Neural progenitor cell (in vitro differentiated cells): ENCODE measurements around the gene NTN4. TPM values are rescaled to one million over a fixed set of nuclear protein-coding genes. Genes with fewer than 3 reads are reported as not detected.

Experiments
- DNase-seq: peaks from one replicate; pipeline ENCODE4 v3.0.0-alpha.2; 2016; ENCODE audit warnings: low spot score
- H2AFZ ChIP-seq: fragments of 200-600 bp; sonication (generic); replicated peaks from 2 replicates; pipeline ENCODE4 v1.6.1; 2016; ENCODE audit warnings: antibody characterized with exemption
- H3F3A ChIP-seq: fragments of 200-600 bp; sonication (generic); 2 replicates; pipeline ENCODE4 v1.6.1; 2016; ENCODE audit warnings: antibody characterized with exemption, low read depth
- H3K27ac ChIP-seq: fragments of 200-600 bp; sonication (generic); 2 replicates; pipeline ENCODE4 v1.5.1; 2016; ENCODE audit warnings: mild to moderate bottlenecking
- H3K27me3 ChIP-seq: fragments of 200-600 bp; sonication (generic); 2 replicates; pipeline ENCODE4 v1.6.1; 2016; ENCODE audit warnings: mild to moderate bottlenecking, moderate library complexity
- H3K36me3 ChIP-seq: fragments of 200-600 bp; sonication (generic); 2 replicates; pipeline ENCODE4 v1.5.1; 2016
- H3K4me1 ChIP-seq: fragments of 200-600 bp; sonication (generic); 2 replicates; pipeline ENCODE4 v1.6.1; 2016; ENCODE audit warnings: mixed run types
- H3K4me2 ChIP-seq: fragments of 200-600 bp; sonication (generic); 2 replicates; pipeline ENCODE4 v1.6.1; 2016
- H3K4me3 ChIP-seq: fragments of 200-600 bp; sonication (generic); 2 replicates; pipeline ENCODE4 v1.5.1; 2016
- H3K79me2 ChIP-seq: fragments of 200-600 bp; sonication (generic); 2 replicates; pipeline ENCODE4 v1.6.1; 2016; ENCODE audit warnings: low read depth
- H3K9ac ChIP-seq: fragments of 200-600 bp; sonication (generic); 2 replicates; pipeline ENCODE4 v1.6.1; 2016
- H3K9me3 ChIP-seq: fragments of 200-600 bp; sonication (generic); 2 replicates; pipeline ENCODE4 v1.5.1; 2016; ENCODE audit warnings: low read depth
- H4K20me1 ChIP-seq: fragments of 200-600 bp; sonication (generic); 2 replicates; pipeline ENCODE4 v1.6.1; 2016; ENCODE audit warnings: low read depth
- H3K27ac Mint-ChIP-seq: 3 replicates; pipeline ENCODE4 v1.8.0; 2021; ENCODE audit warnings: mixed read lengths
- H3K27me3 Mint-ChIP-seq: 2 replicates; pipeline ENCODE4 v1.8.0; 2022; ENCODE audit warnings: low read depth, mild to moderate bottlenecking, inconsistent platforms, moderate library complexity, mixed read lengths; ENCODE audit not compliant: insufficient read depth
- H3K36me3 Mint-ChIP-seq: 3 replicates; pipeline ENCODE4 v1.8.0; 2021; ENCODE audit warnings: mixed read lengths
- H3K4me1 Mint-ChIP-seq: 3 replicates; pipeline ENCODE4 v1.8.0; 2021; ENCODE audit warnings: mixed read lengths
- H3K4me3 Mint-ChIP-seq: 3 replicates; pipeline ENCODE4 v1.8.0; 2021; ENCODE audit warnings: mild to moderate bottlenecking, moderate library complexity, mixed read lengths
- H3K9me3 Mint-ChIP-seq: 3 replicates; pipeline ENCODE4 v1.8.0; 2020; ENCODE audit warnings: mixed read lengths
- EZH2 ChIP-seq: fragments of 200-600 bp; sonication (generic); IDR thresholded peaks from 2 replicates; pipeline ENCODE4 v1.6.1; 2017; ENCODE audit warnings: antibody characterized with exemption, mild to moderate bottlenecking, moderate library complexity
- EZH2phosphoT487 ChIP-seq: fragments of 200-600 bp; sonication (generic); IDR thresholded peaks from 2 replicates; pipeline ENCODE4 v1.6.1; 2017; ENCODE audit warnings: antibody characterized with exemption
- total RNA-seq: library from RNA; depleted of rRNA; stranded (reverse); fragments of >200 nt; gene quantifications from 2 replicates; pipeline ENCODE4 v1.2.3, GENCODE V29; 2015; ENCODE audit warnings: low replicate concordance
- TF ChIP-seq, protein P1 (sequence below): fragments of 200-600 bp; sonication (generic); IDR thresholded peaks from 2 replicates; pipeline ENCODE4 v1.5.1; 2017; ENCODE audit warnings: antibody characterized with exemption, mild to moderate bottlenecking

NTN4 gene
- total RNA-seq, 1 donor from 2014 or later: 2.3 TPM

GRCh38 chr12:95674163-95674562 is 116.4 kb downstream of the NTN4 start:
- Mint-ChIP-seq H3K27me3 (no peaks in the 10 kb centered on the region), H3K9me3 (no peaks in the 10 kb centered on the region), H3K4me3 (no peak overlapping the region), H3K27ac (no peak overlapping the region), H3K4me1 (peaks cover 22% of the 10 kb centered on the region), H3K36me3 (peaks cover 4% of the 10 kb centered on the region)
- H4K20me1 ChIP-seq: no peaks in the 10 kb centered on the region
- no peaks in the 10 kb centered on the region for H3K27me3 ChIP-seq
- H3K9me3 ChIP-seq: no peaks in the 10 kb centered on the region
- H3K4me2 ChIP-seq: no peak overlapping the region
- TF ChIP-seq, protein P1, sequence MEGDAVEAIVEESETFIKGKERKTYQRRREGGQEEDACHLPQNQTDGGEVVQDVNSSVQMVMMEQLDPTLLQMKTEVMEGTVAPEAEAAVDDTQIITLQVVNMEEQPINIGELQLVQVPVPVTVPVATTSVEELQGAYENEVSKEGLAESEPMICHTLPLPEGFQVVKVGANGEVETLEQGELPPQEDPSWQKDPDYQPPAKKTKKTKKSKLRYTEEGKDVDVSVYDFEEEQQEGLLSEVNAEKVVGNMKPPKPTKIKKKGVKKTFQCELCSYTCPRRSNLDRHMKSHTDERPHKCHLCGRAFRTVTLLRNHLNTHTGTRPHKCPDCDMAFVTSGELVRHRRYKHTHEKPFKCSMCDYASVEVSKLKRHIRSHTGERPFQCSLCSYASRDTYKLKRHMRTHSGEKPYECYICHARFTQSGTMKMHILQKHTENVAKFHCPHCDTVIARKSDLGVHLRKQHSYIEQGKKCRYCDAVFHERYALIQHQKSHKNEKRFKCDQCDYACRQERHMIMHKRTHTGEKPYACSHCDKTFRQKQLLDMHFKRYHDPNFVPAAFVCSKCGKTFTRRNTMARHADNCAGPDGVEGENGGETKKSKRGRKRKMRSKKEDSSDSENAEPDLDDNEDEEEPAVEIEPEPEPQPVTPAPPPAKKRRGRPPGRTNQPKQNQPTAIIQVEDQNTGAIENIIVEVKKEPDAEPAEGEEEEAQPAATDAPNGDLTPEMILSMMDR: no peak
- TF ChIP-seq EZH2 (no peak), EZH2phosphoT487 (no peak)
- no peak overlapping the region for H2AFZ ChIP-seq
- no peak for DNase-seq
- no peak overlapping the region for H3K4me3 ChIP-seq
- no peak overlapping the region for H3K27ac ChIP-seq
- H3K9ac ChIP-seq: no peak overlapping the region
- no peaks in the 10 kb centered on the region for H3K4me1 ChIP-seq
- H3K79me2 ChIP-seq: no peaks in the 10 kb centered on the region
- no peaks in the 10 kb centered on the region for H3F3A ChIP-seq
- H3K36me3 ChIP-seq: no peaks in the 10 kb centered on the region

- Histone ChIP-seq H3K36me3 (no peaks in the 10 kb centered on the region), H3K4me1 (no peaks in the 10 kb centered on the region), H3K9ac (no peak overlapping the region), H3K4me2 (no peak overlapping the region), H3K27ac (no peak overlapping the region), H3F3A (no peaks in the 10 kb centered on the region), H4K20me1 (no peaks in the 10 kb centered on the region), H3K79me2 (no peaks in the 10 kb centered on the region), H2AFZ (no peak overlapping the region), H3K4me3 (no peak overlapping the region), H3K9me3 (no peaks in the 10 kb centered on the region), H3K27me3 (no peaks in the 10 kb centered on the region)
- peaks cover 3% of the 10 kb centered on the region for H3K27me3 Mint-ChIP-seq
- H3K36me3 Mint-ChIP-seq: peaks cover 4% of the 10 kb centered on the region
- H3K9me3 Mint-ChIP-seq: no peaks in the 10 kb centered on the region
- no peak overlapping the region for H3K4me3 Mint-ChIP-seq
- TF ChIP-seq, protein P1: no peak
- TF ChIP-seq EZH2phosphoT487 (no peak), EZH2 (no peak)
- peak overlapping the region; percentile 74 for H3K27ac Mint-ChIP-seq
- DNase-seq: no peak
- H3K4me1 Mint-ChIP-seq: peaks cover 22% of the 10 kb centered on the region
Observed at GRCh38 chr12:95673576-95673975, 117.0 kb downstream of the NTN4 start.

DNA sequence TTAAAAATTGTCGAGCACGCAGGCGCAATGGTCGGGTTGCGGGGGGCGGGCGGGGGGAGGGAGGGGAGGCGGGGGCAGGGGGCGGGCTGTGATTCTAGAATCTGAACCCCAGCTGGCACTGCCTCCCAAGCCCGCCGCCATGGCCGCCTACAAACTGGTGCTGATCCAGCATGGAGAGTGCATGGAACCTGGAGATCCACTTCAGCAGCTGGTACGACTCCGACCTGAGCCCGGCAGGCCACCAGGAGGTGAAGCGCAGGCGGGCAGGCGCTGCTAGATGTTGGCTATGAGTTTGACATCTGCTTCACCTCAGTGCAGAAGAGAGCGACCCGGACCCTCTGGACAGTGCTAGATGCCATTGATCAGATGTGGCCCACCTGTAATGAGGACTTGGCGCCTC is 118.4 kb downstream of the NTN4 start:
- TF ChIP-seq, protein P1: no peak
- TF ChIP-seq EZH2phosphoT487: no peak
- TF ChIP-seq EZH2: no peak
- H3K4me3 ChIP-seq: no peak overlapping the region
- H3K4me2 ChIP-seq: no peak overlapping the region
- Mint-ChIP-seq H3K27me3 (peaks cover 4% of the 10 kb centered on the region), H3K36me3 (peaks cover 4% of the 10 kb centered on the region), H3K27ac (no peak overlapping the region), H3K4me1 (peaks cover 22% of the 10 kb centered on the region), H3K9me3 (no peaks in the 10 kb centered on the region), H3K4me3 (no peak overlapping the region)
- no peaks in the 10 kb centered on the region for H3K27me3 ChIP-seq
- no peaks in the 10 kb centered on the region for H3F3A ChIP-seq
- H3K9ac ChIP-seq: no peak overlapping the region
- no peaks in the 10 kb centered on the region for H3K9me3 ChIP-seq
- H3K79me2 ChIP-seq: no peaks in the 10 kb centered on the region
- no peaks in the 10 kb centered on the region for H3K4me1 ChIP-seq
- H3K36me3 ChIP-seq: no peaks in the 10 kb centered on the region
- H3K27ac ChIP-seq: no peak overlapping the region
- no peaks in the 10 kb centered on the region for H4K20me1 ChIP-seq
- H2AFZ ChIP-seq: no peak overlapping the region
- no peak for DNase-seq
